Astrocyte of the cerebellum (primary cell): ENCODE measurements around the gene STK16.

Experiments
- DNase-seq: peaks from one replicate; pipeline ENCODE4 v3.0.0-alpha.2; 2011; ENCODE audit warnings: low read depth
- H3K4me3 ChIP-seq: 2 replicates; pipeline ENCODE4 v1.5.1; 2011; ENCODE audit warnings: mild to moderate bottlenecking, low read depth, low read length, moderate library complexity
- CTCF ChIP-seq: IDR thresholded peaks from 2 replicates; pipeline ENCODE4 v1.5.1; 2012; ENCODE audit warnings: low read length, low read depth, moderate library complexity, mild to moderate bottlenecking; ENCODE audit errors: missing control alignments
- in situ Hi-C: cut with HindIII; loops from 2 replicates; pipeline ENCODE4 v1.10.0; 2017; ENCODE audit warnings: low sequenced_read_pairs

The STK16 gene

GRCh38 chr2:219220652-219221402 is 24.5 kb upstream of the STK16 start:
- no peak overlapping the region for H3K4me3 ChIP-seq
- in situ Hi-C loops: no loop called here
- no peak for TF ChIP-seq CTCF
- DNase-seq: no peak

DNA sequence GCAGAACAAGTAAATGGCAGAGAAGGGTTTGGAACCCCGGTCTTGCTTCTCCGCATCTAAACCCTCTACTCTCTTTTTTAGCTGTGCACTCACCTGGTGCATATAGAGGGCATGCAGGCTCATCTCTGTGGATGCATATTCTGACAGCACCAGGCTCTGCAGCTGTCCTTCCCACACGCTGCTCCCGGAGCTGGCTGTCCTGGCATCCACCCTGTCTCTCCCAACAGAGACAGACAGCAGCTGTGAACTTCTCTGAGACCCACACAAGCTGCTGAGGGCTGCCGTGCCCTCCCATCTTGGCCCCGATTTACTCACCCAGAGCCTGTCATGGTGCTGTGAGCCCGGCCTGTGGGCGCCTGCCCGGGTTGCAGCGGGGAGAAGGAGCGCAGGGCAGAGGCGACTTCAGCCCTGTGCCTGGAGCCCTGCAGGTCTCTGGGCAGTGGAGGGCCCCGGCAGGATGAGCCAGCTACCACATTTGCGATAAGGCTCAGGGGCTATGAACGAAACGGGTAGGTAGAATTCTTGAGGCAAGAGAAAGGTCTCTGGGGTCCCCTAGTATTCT is 23.2 kb upstream of the STK16 start:
- no peak for TF ChIP-seq CTCF
- in situ Hi-C loops: no loop called here
- no peak overlapping the region for H3K4me3 ChIP-seq
- no peak for DNase-seq

DNA sequence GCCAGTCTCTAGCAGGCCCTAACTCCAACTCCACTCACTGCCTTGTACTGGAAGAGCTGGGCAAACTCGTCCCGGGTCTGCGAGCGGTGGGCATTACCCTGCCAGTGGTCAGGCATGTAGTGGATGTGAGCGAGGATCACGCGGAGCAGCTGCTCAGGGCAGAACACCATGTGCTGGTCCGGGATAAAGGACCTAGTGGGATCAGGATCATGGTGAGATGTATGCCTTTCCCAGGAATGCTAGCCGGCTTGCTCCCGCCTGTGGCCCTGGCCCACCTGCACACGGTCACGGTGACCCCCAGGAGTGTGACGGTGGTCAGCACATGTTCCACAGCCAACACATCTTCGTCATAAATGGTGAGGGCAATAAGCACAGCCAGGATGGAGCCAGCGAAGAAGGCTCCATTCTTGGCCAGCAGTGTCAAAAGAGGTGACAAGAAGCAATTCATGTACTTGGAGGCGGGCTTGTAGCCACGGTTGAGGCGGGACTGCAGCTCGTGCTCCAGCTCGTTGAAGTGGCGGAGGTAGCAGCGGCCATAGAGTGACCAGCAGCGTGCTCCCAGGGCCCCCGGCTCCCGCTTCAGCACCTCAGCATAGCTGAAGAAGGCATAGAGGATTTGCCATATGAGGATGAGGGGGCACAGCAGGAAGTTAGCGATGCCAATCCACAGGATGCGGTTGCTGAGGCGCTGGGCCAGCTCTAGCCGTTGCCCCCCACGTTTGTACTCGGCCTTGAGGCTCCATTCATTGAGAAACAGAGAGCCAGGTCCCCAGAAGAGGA is 21.3 kb upstream of the STK16 start:
- no peak overlapping the region for H3K4me3 ChIP-seq
- DNase-seq: no peak
- no peak for TF ChIP-seq CTCF
- in situ Hi-C loops: no loop called here

GRCh38 chr2:219225350-219225749 is 19.9 kb upstream of the STK16 start:
- no peak overlapping the region for H3K4me3 ChIP-seq
- no peak for TF ChIP-seq CTCF
- in situ Hi-C loops: loop anchor here (5.0 kb wide), 1 partner anchor 43 kb away; no protein-coding TSS in a partner anchor
- no peak for DNase-seq

DNA sequence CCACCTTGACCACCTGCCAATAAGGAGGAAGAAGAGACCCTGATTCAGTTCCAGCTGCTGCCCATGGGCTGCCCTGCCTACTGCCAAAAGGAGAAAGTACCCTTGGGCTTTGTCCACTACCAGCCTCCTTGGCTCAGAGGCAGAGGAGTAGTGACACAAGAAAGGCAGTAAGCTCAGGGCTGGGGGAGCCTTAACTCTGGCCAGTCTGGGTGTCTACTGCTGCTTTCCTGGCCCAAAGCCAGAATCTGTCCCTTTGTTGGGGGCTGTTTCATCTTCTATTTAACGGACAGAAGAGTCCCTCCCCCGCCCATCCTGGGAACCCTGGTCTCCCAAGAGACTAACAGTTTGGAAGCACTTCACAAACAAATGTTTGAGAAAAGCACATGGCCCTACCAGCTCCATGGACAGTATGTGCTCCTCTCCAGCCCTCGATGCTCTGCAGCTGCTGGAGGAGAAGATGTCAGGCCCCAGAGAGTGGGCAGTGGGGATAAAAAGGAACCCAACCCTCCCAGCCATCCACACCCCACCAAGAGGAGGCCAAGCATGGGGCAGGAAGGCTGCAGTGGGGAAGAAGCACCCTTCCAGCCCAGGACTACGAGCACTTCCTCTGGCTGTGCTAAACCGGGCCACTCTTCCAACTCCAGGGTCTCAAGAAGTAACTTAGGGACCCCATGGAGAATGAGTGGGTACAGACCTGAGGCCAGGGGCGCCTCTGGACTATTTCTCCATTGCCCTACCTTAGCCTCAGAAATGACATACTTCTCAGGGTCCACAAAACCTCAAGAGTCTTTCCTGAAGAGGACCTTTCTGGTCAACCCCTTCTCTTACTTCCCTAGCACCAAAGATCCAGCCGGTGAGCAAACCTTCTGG is 17.0 kb upstream of the STK16 start:
- H3K4me3 ChIP-seq: peak overlapping the region; percentile 70
- no peak for TF ChIP-seq CTCF
- in situ Hi-C loops: loop anchor here (5.0 kb wide), 1 partner anchor 46 kb away; no protein-coding TSS in a partner anchor
- no peak for DNase-seq

GRCh38 chr2:219228911-219229304 is 16.4 kb upstream of the STK16 start:
- no peak for DNase-seq
- in situ Hi-C loops: loop anchor here (5.0 kb wide), 1 partner anchor 47 kb away; no protein-coding TSS in a partner anchor
- H3K4me3 ChIP-seq: peak overlapping the region; percentile 70
- TF ChIP-seq CTCF: no peak
